Heart left ventricle (tissue), 13 donors: ENCODE measurements around the gene LRRC3.

ENCODE experiments used
- CTCF ChIP-seq, 12 donors: fragments of 200-600 bp; sonication (generic) in 4 of 12; IDR thresholded peaks; one replicate each; pipeline versions ENCODE4 v1.5.0 to v1.8.0; 2018 to 2022; ENCODE audit warnings: antibody characterized with exemption in 12 of 12, mild to moderate bottlenecking in 5 of 12
- POLR2A ChIP-seq, 2 donors: fragments of 450-650 bp; IDR thresholded peaks; one replicate each; pipeline ENCODE4 v1.6.1; 2017; ENCODE audit warnings: antibody characterized with exemption in 2 of 2, mild to moderate bottlenecking in 2 of 2, moderate library complexity in 2 of 2
- donor health status: ischemic (EF 13 %, LVEDD 7.1; RV severe dilation, severe dysfunction).
- donor health status: DM: no; HTN: yes; CAD: no.
- donor health status: DM: no; HTN: no; CAD: no.
- donor health status: ischemic (EF 25% LVEDD 6.9; RV normal size, moderate dysfunction).
- donor health status: ischemic (EF 25% LVEDD 5.7; RV mildly dilated, moderate dysfunction).
- donor health status: ischemic (EF 35%, LVEDD 5.7; RV mildly dilated, moderate dysfunction).
- donor health status: nonischemic (EF 11% LVEDD 7.7; RV severe dilation, severe dysfunction).
- donor health status: DM: yes; HTN: yes; CAD: no.
- donor health status: PGD.
- donor health status: ischemic (EF 29% LVEDD 5.4; RV normal size, mild dysfunction).
- donor health status: nonischemic (EF 23%, LVEDD 6.1; RV moderate dilation, normal function).

- TF ChIP-seq CTCF (IDR thresholded peaks at IDR 0.05) (no peak), POLR2A (IDR thresholded peaks at IDR 0.05) (no peak)
These were observed 42.4 kb downstream of the LRRC3 start for GRCh38 chr21:44497703-44498126.
